HG03520 (cell line): ENCODE measurements around the gene C1orf174.

Experiments
- ATAC-seq: cut with Tn5 transposase; IDR thresholded peaks from one replicate; pipeline ENCODE4 v1.9.1; 2021; ENCODE audit warnings: mild to moderate bottlenecking, moderate library complexity; ENCODE audit not compliant: unreplicated experiment

Gene C1orf174

GRCh38 chr1:3898475-3898735 is 1.7 kb downstream of the C1orf174 start:
- ATAC-seq, result no peak

- no peak for ATAC-seq
These were observed 3.6 kb downstream of the C1orf174 start for GRCh38 chr1:3896396-3897000.

GRCh38 chr1:3895951-3896325 is 4.1 kb downstream of the C1orf174 start:
- no peak for ATAC-seq

- no peak for ATAC-seq
These were observed 4.7 kb downstream of the C1orf174 start for GRCh38 chr1:3895279-3895950.

GRCh38 chr1:3894626-3895278 is 5.3 kb downstream of the C1orf174 start:
- ATAC-seq, result no peak

- ATAC-seq, result no peak
These were observed 6.9 kb downstream of the C1orf174 start for GRCh38 chr1:3893190-3893589.

GRCh38 chr1:3892748-3893147 is 7.3 kb downstream of the C1orf174 start:
- no peak for ATAC-seq

- no peak for ATAC-seq
These were observed 8.7 kb downstream of the C1orf174 start for GRCh38 chr1:3891329-3891865.

- no peak for ATAC-seq
These were observed 9.4 kb downstream of the C1orf174 start for GRCh38 chr1:3890389-3891328.

GRCh38 chr1:3889936-3890335 is 10.1 kb downstream of the C1orf174 start:
- no peak for ATAC-seq

- ATAC-seq, result no peak
These were observed 11.8 kb downstream of the C1orf174 start for GRCh38 chr1:3888301-3888700.

GRCh38 chr1:3886691-3887090 is 13.4 kb downstream of the C1orf174 start:
- no peak for ATAC-seq

- ATAC-seq, result no peak
These were observed 13.9 kb downstream of the C1orf174 start for GRCh38 chr1:3886106-3886670.

GRCh38 chr1:3885611-3886010 is 14.5 kb downstream of the C1orf174 start:
- ATAC-seq, result no peak

GRCh38 chr1:3884966-3885365 is 15.1 kb downstream of the C1orf174 start:
- no peak for ATAC-seq

GRCh38 chr1:3883194-3883925 is 16.7 kb downstream of the C1orf174 start:
- no peak for ATAC-seq

GRCh38 chr1:3881193-3881480 is 18.9 kb downstream of the C1orf174 start:
- no peak for ATAC-seq

GRCh38 chr1:3880429-3881192 is 19.5 kb downstream of the C1orf174 start:
- ATAC-seq, result no peak

- ATAC-seq, result no peak
These were observed 20.2 kb downstream of the C1orf174 start for GRCh38 chr1:3879787-3880428.
